GM13976 (cell line): Measurements from ENCODE around the gene CELSR2.
"Not testable (repeated sequence)": the region's sequence is repeated elsewhere in the genome, so short reads cannot be mapped to it uniquely, and the experiment has no call there.

Source experiments
- DNase-seq: peaks from one replicate; pipeline ENCODE4 v3.0.0; 2012; ENCODE audit warnings: low spot score
- in situ Hi-C: fragments of 300-500 bp; cut with MboI; formaldehyde crosslinking; loops from one replicate; pipeline ENCODE4 v1.12.0; 2022; ENCODE audit warnings: low sequenced_read_pairs, mixed read lengths, inconsistent platforms; ENCODE audit not compliant: unreplicated experiment
- TF ChIP-seq, protein P1 (sequence below): IDR thresholded peaks from 2 replicates; pipeline ENCODE4 v1.5.1; 2012; ENCODE audit warnings: borderline replicate concordance, mild to moderate bottlenecking; ENCODE audit not compliant: insufficient read depth; ENCODE audit errors: extremely low read depth, missing control alignments, control extremely low read depth

CELSR2 gene

DNA sequence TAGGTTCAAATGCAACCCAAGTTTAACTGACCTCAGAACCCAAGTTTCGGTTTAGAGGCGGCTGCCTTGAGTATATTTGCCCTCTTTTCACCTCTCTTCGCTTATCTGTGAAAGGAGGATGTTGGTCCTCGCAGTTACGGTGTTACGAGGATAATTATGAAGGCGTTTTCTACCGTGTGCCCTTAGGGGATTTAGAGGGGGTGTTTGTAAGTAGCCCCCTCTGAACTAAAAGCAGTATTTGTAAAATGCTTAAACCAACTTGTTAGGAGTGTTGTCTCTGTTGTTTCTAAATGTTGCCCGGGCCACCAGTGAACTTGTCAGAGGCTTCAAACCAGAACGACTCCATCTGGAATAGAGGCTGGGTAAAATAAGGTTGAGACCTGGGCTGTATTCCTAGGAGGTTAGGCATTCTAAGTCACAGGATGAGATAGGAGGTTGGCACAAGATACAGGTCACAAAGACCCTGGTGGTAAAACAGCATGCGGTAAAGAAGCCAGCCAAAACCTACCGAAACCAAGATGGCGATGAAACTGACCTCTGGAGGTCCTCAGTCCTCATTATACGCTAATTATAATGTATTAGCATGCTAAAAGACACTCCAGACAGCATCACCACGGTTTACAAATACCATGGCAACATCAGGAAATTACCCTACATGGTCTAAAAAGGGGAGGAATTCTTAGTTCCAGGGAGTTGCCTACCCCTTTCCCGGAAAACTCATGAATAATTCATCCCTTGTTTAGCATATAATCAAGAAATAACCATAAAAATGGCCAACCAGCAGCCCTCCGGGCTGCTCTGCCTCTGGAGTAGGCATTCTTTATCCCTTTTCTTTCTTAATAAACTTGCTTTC is 34.6 kb downstream of the CELSR2 start:
- DNase-seq, result no peak
- in situ Hi-C loops, result loop anchor here (10.0 kb wide), 1 partner anchor 251 kb away; the partner anchor contains the start of gene GPR61

DNA sequence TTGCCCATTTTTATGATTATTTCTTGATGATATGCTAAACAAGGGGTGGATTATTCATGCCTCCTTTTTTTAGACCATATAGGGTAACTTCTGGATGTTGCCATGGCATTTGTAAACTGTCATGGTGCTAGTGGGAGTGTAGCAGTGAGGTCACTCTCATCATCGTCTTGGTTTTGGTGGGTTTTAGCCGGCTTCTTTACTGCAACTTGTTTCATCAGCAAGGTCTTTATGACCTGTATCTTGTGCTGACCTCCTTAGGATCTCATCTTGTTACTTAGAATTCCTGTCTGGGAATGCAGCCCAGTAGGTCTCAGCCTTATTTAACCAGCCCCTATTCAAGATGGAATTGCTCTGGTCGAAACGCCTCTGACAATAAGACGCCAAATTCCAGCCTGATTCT is 37.4 kb downstream of the CELSR2 start:
- in situ Hi-C loops, result loop anchor here (10.0 kb wide), 1 partner anchor 248 kb away; the partner anchor contains the start of gene GPR61
- not testable (repeated sequence) for DNase-seq

More for the DNA sequence above, 34.6 kb downstream of the CELSR2 start:
- TF ChIP-seq, protein P1, sequence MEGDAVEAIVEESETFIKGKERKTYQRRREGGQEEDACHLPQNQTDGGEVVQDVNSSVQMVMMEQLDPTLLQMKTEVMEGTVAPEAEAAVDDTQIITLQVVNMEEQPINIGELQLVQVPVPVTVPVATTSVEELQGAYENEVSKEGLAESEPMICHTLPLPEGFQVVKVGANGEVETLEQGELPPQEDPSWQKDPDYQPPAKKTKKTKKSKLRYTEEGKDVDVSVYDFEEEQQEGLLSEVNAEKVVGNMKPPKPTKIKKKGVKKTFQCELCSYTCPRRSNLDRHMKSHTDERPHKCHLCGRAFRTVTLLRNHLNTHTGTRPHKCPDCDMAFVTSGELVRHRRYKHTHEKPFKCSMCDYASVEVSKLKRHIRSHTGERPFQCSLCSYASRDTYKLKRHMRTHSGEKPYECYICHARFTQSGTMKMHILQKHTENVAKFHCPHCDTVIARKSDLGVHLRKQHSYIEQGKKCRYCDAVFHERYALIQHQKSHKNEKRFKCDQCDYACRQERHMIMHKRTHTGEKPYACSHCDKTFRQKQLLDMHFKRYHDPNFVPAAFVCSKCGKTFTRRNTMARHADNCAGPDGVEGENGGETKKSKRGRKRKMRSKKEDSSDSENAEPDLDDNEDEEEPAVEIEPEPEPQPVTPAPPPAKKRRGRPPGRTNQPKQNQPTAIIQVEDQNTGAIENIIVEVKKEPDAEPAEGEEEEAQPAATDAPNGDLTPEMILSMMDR, result no peak

DNA sequence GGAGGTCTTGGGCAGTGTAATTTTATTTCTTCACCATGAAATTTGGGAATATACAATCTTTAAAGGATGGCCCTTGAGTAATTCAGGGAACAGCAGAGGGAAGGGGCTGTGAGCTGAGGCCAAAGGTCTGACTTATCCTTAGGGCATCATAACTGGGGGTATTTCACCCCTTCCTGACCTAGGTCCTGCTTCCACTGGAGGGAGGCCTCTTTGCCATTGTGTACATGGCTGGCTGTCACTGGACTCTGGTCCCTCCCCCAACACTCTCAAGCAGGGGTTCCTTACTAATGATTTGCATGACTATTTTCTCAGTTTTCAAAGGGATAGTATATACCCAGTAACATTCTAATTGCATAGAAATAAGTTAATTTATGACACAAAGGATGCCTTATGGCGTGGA is 40.8 kb downstream of the CELSR2 start:
- TF ChIP-seq, protein P1, result no peak
- in situ Hi-C loops, result no loop called here
- DNase-seq, result no peak

DNA sequence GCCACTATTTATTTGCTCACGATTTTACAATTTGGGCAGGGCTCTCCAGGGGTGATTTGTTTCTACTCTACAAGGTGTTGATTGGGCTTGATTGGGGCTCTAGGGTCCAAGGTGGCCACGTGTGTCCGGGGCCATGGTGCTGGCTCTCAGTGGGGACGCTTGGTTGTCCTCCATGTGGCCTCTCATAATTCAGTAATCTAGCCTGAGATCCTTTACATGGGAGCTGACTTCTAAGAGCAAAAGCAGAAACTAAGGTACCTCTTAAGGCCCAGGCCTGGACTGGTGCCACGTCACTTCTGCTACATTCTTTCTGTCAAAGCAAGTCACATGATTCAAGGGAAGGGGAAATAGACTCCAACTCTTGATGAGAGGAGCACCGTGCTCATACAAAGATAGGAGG is 41.7 kb downstream of the CELSR2 start:
- TF ChIP-seq, protein P1, result no peak
- in situ Hi-C loops, result no loop called here
- DNase-seq, result no peak

DNA sequence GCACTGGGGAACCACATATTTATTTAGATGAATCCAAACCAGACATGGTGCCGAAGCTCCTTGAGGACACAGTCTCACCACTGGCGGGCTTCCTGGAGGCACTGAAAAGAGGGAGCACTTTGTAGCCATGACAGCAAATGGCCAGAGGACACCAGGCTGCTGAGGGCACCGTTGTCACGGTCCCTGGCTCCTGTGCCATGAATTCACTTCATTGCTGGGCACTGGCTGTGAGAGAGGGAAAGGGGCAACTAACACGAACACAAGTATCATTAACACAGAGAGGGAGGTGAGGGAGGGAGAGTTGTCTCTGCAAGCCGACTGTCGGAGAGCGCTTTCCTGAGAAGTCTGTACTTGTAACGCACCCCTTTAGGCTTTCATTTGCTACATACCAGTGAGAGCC is 43.0 kb downstream of the CELSR2 start:
- in situ Hi-C loops, result no loop called here
- DNase-seq, result no peak
- TF ChIP-seq, protein P1, result no peak

DNA sequence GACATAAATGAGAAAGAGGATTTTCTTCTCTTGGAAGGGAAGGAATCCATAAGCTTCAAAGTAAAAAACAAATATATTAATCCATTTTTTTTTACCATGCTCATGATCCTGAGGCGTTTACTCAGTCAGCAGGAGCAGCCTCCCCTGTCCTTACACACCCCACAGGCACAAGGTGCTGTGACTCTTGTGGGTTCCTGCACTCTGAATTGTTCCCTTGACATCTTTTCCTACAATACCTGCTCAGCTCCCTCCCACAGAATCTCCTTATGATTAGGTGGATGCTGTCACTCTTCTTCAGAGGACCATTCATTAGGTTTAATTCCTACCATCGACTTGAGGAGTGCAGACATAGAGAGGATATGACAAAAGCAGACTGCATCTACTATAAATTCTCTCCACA is 43.7 kb downstream of the CELSR2 start:
- TF ChIP-seq, protein P1, result no peak
- in situ Hi-C loops, result no loop called here
- no peak for DNase-seq

DNA sequence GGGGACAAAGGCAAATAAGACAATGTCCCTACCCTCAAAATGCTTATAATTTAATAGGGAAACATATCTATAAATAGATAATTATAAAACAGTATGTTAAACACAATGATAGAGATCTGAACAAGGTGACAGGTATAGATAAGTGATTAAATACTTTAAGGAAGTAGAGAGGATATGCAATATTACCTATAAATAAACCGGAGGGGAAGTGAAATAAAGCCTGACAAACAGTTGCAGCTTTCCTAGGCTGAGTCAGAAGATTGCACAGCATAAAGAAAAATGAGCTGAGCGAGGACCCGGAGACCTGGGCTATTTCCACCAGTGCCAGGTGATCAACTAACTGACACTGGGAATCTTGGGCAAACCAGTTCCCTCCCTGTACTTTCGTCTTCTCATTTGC is 45.1 kb downstream of the CELSR2 start:
- no peak for DNase-seq
- TF ChIP-seq, protein P1, result no peak
- in situ Hi-C loops, result no loop called here
